Measurements from ENCODE around the gene NAA38.
"Not testable (repeated sequence)": the region's sequence is repeated elsewhere in the genome, so short reads cannot be mapped to it uniquely, and the experiment has no call there.

Gene NAA38

DNA sequence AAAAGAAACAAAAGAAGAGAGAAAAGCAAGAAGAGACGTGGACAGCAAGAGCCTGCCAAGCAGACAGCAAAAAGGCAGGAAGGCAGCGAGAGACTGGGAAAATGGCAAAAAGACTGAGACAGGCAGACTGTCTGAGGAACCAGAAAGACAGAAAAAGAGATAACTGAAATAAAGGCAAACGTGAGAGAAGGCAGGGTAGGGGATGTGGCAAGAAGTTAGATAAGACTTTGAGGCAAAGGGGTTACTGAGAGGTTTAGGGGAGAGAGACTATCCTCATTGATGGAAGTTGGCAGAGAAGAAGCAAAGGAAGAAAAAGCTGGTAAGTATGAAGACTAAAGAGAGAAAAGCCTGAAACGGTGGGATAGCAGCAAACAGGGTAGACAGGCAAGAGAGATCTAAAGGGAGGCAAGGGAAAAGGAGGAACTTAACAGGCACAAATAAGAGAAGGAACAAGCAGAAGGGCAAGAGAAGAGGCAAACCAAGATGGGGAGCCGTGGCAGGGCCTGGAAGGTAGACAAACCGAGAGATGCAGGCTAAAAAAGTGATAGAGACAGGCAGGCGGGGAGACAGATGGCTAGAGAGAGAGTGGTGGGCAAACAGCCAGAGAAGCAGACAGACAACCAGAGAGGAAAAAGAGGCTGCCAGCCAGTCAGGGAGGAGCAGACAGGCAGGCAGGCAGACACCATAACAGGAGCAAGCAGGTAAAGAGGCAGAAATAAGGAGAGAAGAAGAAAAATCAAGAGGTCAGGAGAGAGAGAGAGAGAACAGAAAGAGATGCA, 24.1 kb upstream of the NAA38 start:
- DNase-seq = no peak

DNA sequence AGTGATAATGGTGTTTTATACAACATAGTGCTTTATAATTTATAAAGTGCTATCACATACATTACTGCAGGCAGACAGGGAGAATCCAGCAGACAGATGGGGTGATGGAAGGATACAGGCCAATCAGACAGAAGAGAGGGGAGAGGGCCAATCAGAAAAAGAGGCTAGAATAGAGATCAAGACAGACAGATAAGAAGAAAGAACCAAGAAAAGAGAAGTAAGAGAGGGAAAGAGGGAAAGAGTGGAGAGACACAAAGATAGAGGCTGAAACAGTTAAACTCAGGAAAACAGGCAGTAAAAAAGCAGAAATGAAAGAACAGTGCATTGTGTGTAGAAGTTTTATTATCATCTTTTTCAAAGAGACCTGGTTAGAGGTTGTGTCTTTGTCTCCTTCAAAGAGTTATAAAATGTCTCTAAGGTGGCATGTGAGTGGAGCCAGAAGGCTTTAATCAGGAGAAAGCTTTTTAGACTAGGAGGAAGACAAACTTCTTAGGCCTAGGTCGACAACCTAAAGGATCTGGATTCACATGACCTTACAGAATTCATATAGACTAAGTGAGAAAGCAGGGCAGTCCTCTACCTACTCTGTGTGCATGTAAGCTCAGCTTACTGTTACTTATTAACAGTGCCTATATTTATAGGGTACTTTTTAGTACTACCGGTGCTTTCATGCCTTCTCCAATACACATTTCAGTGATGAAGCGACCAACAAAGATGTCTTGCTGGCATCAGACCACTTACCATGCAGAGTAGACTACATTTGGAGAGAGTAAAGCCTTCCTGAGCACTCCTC, 22.9 kb upstream of the NAA38 start:
- no peak for DNase-seq

DNA sequence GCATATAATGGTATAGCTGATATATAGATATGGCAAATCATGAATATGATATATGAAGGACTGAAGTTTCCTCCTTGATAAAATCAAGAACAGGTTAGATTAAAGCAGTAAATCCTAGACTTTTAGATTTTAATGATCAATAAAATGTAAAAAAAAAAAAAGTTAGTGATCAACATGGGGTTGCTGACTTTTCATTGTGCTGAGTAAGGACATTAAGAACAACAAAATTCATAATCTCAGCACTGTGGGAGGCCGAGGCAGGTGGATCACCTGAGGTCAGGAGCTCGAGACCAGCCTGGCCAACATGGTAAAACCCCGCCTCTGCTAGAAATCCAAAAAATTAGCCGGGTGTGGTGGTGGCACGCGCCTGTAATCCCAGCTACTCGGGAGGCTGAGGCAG, 20.9 kb upstream of the NAA38 start:
- DNase-seq = no peak

DNA sequence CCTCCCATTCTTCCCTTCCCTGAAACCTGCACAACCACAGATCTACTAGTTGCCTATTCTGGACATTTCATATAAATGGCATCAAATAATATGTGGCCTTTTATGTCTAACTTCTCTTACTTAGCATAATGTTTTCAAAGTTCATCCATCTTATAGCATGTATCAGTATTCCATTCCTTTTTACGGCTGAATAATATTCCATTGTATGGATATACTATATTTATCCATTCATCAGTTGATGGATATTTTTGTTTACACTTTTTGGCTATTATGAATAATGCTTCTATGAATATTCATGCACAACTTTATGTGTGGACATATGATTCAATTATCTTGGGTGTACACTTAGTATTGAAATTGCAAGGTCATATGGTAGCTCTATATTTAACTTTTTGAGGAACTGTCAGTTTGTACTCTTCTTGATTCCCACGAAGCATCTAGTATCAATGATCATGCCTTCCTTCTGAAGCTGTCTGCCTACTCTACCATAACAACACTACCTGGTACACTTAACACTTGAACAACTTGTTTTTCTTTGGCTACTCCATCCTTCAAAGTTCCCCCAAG, 18.5 kb upstream of the NAA38 start:
- DNase-seq = no peak

GRCh38 chr17:7873051-7873450, 15.7 kb upstream of the NAA38 start:
- DNase-seq = no peak

- no peak for DNase-seq
Measured at GRCh38 chr17:7867881-7868329, 10.5 kb upstream of the NAA38 start.

- DNase-seq = no peak
Measured at GRCh38 chr17:7864995-7865650, 7.8 kb upstream of the NAA38 start.

DNA sequence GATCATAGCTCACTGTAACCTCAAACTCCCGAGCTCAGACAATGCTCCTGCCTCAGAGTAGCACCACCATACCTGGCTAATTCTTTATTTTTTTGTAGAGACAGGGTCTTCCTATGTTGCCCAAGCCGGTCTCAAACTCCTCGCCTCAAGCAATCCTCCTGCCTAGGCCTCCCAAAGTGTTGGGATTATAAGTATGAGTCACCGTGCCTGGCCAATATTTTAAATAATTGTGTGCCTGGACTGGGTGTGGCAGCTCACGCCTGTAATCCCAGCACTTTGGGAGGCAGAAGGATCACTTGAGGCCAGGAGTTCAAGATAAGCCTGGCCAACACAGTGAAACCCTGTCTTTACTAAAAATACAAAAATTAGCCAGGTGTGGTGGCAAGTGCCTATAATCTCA, 7.0 kb upstream of the NAA38 start:
- DNase-seq = not testable (repeated sequence)

- DNase-seq = no peak
Measured at GRCh38 chr17:7862692-7863437, 5.5 kb upstream of the NAA38 start.

GRCh38 chr17:7859028-7859427, 1.7 kb upstream of the NAA38 start:
- no peak for DNase-seq

DNA sequence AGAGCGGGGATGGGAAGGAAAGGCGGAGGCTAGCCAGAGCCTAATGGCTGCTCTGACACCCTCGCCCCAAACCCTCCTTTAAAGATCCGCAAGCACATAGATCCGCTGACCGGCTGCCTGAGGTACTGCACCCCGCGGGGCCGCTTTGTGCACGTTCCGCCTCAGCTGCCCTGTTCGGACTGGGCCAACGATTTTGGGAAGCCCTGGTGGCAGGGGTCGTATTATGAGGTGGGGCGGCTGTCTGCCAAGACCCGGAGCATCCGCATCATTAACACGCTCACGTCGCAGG, 1.1 kb upstream of the NAA38 start:
- DNase-seq = no peak

DNA sequence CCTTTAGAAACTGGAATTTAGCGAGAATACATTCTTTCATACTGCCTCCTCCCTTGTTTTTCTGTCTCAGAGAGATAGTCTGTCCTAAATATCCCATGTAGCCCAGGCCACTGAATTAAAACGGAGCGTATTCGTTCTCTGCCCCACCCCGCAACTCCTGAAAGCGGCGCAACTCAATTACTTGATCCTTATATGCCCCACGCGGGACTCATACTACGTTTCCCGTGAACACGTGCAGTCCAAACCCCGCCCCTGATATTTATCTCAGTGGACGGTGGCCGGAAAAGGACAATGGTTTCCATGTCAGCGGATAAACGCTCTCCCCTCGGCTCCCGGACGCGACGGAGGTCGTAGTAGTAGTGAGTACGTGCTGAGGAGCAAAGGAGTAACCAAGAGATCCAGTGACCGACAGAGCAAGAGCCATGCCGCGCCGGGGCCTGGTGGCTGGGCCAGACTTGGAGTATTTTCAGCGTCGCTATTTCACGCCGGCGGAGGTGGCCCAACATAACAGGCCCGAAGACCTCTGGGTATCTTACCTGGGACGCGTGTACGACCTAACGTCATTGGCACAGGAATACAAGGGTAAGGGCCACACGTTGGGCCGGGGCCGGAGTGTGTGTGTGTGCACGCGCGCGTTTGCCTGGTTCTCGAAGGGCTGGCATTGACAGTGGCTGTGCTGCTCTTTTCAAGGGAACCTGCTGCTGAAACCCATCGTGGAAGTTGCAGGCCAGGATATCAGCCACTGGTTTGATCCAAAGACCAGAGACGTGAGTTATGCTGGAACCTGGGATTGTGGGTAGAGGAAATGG, 558 bp upstream of the NAA38 start, which contains the start of gene CYB5D1:
TSS of gene CYB5D1 (plus strand) at position 291 of the 809 bp plus-strand sequence. CDS start at position 423, 132 bp downstream.
- DNase-seq = peak; percentile 38

DNA sequence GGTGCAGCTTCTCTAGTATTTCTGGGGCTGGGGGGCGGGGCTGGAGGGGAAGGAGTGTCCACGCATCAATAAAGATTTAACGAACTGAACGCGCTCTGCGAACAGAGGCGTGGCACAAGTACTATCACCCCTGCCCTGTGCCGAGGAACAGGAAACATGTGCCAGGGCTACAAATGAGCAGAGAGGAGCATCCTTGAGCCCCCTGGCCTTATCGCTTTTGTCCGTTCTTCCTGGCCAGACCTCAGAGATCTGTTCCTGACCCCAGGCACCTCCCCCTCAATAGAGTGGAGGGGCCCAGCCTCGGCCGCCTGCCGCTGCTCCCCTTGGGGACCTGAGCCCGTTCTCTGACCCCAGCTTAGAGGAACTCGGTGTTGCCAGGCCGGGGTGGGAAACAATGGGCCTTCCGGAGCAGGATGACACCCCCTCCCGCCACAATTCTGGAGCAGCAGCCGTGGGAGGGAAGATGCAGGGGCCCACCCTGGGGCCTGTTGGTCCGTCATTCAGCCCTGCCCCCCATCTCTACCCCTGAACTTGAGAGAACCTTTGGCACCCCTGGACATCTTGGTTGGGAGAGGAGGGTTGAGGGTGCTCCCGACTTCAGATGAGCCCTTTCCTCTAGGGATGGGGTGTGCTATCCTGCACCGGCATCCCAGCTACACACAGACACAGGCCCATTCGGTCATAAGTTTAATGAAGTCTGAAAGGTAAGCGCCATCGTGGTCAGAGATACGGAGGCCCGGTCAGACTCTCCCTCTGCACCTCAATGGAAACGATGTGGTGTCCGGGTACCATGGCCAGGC, 1.1 kb downstream of the NAA38 start:
- no peak for DNase-seq

DNA sequence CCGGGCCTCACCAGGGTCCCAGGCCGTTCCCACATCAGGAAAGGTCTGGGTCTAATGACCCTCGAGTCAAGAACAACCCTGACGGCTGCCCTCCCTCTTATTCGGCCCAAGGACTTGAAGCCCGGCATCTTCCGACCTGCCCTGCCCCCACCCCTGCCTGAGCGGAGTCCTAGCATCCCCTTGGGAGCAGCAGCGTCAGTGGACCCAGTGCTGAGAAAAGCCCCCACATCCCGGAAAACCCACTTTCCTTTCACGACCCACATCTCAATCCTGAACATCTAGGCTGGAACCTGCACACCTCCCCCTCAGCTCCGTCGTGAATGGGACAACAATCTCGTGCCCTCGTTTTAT, 1.7 kb downstream of the NAA38 start:
- DNase-seq = no peak

- no peak for DNase-seq
Measured at GRCh38 chr17:7854851-7855659, 2.3 kb downstream of the NAA38 start, which contains the start of gene TMEM88. Gene TMEM88 (plus strand): TSS chr17:7855066. CDS start chr17:7855075, 9 bp downstream.

- DNase-seq = no peak
Measured at GRCh38 chr17:7854078-7854777, 3.1 kb downstream of the NAA38 start.

DNA sequence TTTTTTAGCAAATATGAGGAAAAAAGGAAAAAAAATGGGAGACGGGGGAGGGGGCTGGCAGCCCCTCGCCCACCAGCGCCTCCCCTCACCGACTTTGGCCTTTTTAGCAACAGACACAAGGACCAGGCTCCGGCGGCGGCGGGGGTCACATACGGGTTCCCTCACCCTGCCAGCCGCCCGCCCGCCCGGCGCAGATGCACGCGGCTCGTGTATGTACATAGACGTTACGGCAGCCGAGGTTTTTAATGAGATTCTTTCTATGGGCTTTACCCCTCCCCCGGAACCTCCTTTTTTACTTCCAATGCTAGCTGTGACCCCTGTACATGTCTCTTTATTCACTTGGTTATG, 3.7 kb downstream of the NAA38 start:
- DNase-seq = no peak

DNA sequence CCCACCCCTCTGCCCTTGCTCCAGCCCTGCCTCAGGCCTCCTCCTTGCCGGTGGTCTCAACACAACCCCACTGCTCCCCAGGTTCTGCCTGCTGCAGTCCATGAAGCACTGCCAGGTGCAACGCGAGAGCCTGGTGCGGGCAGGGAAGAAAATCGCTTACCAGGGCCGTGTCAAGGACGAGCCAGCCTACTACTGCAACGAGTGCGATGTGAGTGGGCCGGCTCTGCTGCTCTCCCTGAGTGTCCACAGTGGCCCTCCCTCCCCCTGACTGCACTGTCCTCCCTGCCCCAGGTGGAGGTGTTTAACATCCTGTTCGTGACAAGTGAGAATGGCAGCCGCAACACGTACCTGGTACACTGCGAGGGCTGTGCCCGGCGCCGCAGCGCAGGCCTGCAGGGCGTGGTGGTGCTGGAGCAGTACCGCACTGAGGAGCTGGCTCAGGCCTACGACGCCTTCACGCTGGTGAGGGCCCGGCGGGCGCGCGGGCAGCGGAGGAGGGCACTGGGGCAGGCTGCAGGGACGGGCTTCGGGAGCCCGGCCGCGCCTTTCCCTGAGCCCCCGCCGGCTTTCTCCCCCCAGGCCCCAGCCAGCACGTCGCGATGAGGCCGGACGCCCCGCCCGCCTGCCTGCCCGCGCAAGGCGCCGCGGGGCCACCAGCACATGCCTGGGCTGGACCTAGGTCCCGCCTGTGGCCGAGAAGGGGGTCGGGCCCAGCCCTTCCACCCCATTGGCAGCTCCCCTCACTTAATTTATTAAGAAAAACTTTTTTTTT, 4.3 kb downstream of the NAA38 start:
- no peak for DNase-seq

DNA sequence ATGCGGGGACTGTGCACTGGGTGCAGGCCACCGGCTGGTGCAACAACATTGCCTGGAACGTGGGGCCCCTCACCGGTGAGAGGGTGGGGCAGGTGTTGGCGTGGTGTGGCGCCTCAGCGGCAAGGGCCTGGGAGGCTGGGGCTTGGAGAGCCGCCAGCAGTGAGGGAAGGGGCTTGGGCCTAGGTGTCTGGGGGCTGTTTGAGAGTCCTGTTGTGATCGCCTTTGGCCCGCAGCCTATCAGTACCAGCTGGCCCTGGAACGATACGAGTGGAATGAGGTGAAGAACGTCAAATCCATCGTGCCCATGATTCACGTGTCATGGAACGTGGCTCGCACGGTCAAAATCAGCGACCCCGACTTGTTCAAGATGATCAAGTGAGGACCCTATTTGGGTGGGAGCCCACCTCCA, 5.1 kb downstream of the NAA38 start:
- DNase-seq = no peak
